T-helper 1 cell (primary cell): ENCODE results near the gene RAB4B.
"Not testable (repeated sequence)": the region's sequence is repeated elsewhere in the genome, so short reads cannot be mapped to it uniquely, and the experiment has no call there.

Experiments
- DNase-seq, 5 donors: peaks; one replicate each; pipeline ENCODE4 v3.0.0-alpha.2; 2012 to 2020

Gene RAB4B

DNA sequence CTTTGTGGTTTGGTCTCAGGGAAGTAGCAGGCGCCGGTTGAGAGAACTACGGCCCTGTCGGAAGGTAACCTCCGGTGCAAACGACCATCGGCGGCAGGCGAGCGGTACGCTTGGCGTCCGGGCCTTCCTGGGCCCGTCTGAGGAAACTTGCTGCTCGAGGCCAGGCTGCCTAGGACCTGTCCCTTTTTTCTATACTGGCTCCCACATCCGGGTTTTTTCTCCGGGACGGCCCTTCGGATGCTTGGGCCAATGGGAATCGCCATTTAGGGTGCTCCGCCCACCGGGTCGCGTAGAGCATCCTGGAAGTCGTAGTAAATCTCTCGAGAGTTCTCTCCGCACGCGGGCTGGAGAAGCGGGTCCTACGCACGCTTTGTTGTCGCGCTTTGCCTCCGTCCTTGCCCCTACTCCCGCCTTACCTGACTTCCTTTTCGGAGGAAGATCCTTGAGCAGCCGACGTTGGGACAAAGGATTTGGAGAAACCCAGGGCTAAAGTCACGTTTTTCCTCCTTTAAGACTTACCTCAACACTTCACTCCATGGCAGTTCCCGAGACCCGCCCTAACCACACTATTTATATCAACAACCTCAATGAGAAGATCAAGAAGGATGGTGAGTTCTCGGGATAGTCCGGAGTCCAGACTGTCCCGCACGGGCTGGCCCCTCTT, 27.0 kb upstream of the RAB4B start, which contains the start of gene SNRPA:
TSS of gene SNRPA (plus strand) at position 330 of the 664 bp plus-strand sequence. CDS start at position 536, 206 bp downstream.
- peak; percentile 90 to 97 (median 94) for DNase-seq

DNA sequence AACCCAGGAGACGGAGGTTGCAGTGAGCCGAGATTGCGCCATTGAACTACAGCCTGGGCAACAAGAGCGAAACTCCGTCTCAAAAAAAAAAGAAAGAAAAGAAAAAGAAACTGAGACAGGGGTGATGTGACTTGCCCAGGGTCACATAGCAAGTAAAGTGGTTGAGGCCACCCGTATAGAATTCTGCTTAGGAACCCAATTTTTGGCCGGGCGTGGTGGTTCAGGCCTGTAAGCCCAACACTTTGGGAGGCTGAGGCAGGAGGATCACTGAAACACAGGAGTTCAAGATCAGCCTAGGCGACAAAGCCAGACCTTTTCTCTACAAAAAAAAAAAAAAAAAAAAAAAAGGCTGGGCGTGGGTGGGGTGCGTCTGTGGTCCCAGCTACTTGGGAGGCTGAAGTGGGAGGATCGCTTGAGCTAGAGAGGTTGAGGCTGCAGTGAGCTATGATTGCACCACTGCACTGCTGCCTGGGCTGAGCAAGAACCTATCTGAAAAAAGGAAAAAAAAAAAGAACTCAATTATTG, 25.7 kb upstream of the RAB4B start:
- DNase-seq, result peak in 1 of 5 donors; percentile 31

DNA sequence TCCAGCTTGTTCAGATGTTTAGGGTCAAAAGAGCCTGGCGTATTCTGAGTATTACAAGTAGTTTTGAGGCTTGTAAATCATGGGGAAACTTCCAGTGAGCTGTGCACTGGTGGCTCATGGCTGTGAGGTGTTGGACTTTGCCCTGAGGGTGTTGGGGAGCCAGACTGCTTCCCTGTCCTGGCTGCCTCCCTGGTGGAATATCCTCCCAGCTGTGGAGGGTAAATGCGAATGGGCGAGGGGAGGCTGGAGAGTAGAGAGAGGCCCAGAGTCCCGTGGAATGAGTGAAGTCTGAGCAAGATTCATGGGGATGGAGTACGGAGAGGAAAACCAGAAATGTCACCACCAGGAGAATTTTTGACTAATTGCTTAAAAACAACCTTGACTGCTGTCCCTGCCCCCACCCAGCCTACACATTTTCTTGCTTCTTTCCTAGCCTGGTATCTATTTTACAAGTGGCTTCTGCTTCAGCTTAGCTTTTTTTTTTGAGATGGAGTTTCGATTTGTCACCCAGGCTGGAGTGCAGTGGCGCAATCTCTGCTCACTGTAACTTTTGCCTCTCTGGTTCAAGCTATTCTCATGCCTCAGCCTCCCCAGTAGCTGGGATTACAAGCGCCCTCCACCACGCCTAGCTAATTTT, 23.3 kb upstream of the RAB4B start:
- DNase-seq, result peak in 1 of 5 donors; percentile 68

DNA sequence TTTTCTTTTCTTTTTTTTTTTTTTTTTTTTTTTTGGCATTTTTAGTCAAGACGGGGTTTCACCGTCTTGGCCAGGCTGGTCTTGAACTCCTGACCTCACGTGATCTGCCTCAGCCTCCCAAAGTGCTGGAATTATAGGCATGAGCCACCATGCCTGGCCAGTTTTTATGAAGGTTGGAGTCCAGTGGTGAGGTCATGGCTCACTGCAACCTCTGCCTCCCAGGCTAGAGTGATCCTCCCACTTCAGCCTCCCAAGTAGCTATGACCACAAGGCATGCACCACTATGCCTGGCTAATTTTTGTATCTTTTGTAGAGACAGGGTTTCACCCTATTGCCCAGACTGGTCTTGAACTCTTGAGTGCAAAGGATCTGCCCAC, 22.8 kb upstream of the RAB4B start:
- no peak for DNase-seq

DNA sequence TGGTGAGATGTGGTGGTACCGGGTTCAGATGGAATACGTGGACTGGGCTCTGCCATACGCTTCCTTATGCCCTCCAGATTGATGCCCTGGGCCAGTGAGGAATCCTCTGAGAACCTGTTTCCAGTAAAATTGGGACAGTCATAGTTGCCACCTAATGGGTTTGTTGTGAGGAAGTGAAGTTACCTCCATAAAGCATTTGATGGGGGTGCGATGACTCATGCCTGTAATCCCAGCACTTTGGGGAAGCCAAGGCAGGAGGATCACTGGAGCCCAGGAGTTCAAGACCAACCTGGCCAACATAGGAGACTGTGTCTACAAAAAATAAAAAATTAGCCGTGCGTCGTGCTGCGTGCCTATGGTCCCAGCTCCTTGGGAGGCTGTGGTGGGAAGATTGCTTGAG, 22.3 kb upstream of the RAB4B start:
- DNase-seq, result no peak

DNA sequence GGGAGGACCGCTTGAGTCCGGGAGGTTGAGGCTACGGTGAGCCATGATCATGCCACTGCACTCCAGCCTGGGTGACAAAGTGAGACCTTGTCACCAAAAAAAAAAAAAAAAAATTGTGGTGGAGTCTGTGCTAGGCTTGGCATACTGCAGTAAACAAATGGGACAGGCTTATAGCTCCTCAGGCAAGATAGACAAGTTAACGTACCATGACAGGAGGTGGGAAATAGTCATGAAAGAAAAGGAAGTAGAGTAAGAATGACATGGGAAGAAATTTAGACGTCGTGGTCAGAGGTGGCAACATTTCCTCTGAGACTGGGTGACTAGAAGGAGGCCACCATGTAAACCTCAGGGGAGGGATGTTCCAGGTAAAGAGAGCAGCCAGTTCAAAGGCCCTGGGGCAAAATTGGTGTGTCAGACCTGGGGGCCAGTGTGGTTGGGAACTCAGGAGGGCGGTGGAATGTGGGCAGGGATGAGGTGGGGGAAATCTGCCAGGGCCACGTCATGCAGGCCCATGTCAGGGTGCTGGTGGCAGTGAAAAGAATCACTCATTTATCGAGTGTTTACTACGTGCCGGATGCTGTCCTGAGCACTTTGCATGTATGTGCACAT, 21.4 kb upstream of the RAB4B start:
- peak in 1 of 5 donors; percentile 19 for DNase-seq

DNA sequence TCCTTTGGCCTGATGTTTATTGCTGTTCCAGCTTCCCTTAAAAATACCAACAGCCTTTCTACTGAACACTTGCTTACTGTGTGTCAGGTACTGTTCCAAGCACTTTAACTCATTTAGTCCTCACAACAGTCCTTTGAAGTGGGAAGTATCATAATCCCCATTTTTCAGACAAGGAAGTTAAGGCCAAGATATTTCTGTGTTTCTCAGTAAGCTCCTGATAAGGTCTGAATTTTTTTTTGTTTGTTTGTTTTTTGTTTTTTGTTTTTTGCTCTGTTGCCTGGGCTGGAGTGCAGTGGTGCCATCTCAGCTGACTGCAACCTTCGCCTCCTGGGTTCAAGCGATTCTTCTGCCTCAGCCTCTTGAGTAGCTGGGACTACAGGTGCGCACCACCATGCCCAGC, 19.6 kb upstream of the RAB4B start:
- no peak for DNase-seq

DNA sequence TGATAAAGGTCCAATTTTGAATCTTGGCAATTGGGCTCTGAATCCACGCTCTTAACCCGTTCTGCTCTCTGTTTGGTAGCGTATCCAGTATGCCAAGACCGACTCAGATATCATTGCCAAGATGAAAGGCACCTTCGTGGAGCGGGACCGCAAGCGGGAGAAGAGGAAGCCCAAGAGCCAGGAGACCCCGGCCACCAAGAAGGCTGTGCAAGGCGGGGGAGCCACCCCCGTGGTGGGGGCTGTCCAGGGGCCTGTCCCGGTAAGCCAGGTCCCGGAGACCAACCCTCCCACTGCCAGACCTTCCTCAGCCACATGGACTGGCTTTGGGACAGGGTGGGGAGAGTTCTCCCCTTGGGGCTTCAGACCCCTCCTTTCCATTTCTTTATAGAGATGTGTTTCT, 18.7 kb upstream of the RAB4B start:
- no peak for DNase-seq

DNA sequence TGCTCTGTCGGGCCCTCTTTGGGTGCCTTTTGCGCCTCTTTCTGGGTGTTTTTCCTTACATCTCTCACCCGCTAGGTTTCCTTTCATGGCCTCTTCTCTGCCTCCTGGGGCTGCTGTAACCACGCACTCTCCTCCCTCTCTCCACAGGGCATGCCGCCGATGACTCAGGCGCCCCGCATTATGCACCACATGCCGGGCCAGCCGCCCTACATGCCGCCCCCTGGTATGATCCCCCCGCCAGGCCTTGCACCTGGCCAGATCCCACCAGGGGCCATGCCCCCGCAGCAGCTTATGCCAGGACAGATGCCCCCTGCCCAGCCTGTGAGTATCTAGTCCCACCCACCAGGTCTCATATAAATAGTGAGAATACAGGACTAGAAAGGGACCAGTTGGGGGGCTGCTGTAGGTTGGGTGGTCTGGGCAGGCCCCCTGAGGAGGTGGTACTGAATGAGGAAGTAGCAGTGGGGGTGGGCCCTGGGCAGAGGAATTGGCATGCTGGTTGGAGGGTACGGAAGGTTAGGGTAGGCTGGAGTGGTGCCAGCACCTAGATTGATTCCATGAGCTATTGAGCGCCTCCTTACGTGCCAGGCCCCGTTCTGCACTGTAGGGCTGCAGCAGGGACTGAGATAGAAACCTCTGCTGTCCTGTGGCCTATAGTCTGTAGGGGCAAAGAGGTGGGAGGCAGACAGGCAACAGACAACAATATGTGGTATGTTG, 15.1 kb upstream of the RAB4B start:
- no peak for DNase-seq

DNA sequence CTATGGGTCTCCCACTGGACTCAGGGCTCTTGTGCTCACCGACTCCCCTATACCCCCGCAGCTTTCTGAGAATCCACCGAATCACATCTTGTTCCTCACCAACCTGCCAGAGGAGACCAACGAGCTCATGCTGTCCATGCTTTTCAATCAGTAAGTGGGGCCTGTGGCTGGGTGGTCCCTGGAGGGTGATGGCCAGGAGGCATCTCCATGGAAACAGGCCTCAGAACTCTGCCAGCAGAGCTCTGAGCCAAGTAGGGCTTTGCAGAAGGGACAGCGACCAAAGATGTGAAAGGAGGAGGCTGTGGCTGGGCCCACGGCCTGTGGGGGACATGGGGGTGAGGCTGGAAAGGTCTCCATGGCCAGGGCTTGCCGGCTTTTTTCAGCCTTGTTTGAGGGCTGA, 14.5 kb upstream of the RAB4B start:
- no peak for DNase-seq

DNA sequence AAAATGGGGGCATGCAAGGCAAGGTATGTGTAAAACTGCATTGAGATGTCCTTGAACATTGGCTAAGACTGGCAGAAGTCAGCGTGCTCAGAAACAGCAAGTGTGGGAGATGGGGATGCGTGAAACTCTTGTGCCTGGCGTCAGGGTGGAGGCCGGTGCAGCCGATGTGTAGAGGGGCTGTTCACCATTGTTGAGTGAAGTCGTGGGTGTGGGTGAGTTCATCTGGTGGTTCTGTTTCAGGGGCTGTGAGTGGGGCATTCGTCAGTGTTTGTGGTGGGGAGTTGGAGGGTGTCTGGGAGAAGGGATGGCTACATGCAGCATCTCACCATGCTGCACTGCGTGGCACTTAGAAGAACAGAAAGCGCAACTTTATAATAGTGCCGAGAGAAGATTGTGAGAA, 14.1 kb upstream of the RAB4B start:
- DNase-seq, result no peak

DNA sequence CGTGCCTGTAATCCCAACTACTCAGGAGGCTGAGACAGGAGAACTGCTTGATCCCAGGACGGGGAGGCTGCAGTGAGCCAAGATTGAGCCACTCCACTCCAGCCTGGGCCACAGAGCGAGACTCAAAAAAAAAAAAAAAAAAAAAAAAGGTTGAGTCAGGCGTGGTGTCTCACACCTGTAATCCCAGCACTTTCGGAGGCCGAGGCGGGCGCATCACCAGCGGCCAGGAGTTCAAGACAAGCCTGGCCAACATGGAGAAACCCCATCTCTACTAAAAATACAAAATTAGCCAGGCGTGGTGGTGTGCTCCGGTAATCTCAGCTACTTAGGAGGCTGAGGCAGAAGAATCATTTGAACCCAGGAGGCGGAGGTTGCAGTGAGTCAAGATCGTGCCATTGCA, 11.7 kb upstream of the RAB4B start:
- DNase-seq, result not testable (repeated sequence)

DNA sequence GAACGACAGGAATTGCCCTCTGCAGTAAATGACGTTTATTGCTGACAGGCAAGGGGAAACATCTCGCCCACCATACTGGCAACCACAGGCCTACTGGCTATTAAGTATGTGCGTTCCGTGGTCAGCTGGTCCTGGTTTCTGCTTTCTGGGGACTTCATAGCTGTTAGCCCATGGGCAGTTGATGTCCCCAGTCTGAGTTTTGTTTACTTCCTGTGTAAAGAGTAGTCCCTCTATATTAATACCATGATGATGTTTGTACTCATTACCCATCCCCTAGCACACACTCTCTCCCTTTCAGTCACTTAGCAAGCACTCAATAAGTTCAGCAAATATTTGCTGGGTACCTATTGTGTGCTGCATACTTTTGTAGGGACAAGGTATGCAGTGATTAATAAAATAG, 9.2 kb upstream of the RAB4B start:
- no peak for DNase-seq

DNA sequence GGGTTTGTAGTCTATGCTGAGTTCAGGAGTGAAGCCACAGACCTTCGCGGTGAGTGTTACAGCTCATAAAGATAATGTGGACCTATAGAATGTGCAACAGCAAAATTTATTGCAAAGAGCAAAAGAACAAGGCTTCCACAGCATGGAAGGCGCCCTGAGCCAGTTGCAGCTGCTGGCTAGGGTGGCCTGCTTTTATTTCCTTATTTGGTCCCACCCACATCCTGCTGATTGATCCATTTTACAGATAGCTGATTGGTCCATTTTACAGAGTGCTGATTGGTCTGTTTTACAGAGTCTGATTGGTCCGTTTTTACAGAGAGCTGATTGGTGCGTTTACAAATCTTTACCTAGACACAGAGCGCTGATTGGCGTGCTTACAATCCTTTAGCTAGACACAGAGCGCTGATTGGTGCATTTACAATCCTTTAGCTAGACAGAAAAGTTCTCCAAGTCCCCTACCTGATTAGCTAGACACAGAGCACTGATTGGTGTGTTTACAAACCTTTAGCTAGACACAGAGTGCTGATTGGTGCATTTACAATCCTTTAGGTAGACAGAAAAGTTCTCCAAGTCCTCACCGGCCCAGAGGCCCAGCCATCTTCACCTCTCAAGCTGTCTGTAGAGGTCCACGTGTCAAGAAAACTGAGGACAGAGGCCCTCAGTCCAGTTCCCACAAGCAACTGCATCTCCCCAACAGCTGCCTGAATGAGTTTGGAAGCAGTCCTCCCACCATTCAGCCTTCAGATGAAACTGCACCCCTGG, 6.8 kb upstream of the RAB4B start:
- peak in 1 of 5 donors; percentile 40 for DNase-seq

DNA sequence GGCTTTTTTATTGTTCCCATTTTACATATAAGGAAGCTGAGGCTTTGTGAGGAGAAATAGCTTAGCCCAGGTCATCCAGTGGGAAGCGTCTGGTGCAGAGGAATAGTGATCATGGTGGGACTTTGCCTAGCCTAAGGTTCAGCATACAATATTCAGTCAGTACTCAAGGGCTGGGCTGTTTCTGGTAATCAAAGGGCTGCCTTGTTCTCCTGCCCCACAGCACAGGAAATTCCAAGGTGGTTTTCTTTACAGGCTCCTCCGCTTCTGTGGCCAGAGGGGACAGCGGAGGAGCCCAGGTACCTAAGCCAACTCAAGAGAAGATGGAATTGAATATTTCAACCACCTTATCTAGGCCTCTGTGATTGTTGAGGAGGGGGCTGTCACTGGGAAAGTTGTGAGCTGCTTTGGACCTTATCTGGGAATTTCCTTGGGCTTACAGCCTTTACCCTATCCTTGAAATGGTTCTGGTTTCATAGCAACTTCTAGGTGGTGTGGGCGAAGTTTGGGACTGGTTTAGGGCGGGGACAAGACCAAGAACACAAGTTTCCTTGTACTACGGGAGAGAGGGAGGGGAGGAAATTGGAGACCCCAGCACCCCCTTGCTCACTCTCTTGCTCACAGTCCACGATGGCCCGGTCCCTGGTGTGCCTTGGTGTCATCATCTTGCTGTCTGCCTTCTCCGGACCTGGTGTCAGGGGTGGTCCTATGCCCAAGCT, 3.0 kb upstream of the RAB4B start, which contains the start of gene MIA:
TSS of gene MIA (plus strand) at position 606 of the 716 bp plus-strand sequence. CDS start at position 628, 22 bp downstream.
- DNase-seq, result no peak

DNA sequence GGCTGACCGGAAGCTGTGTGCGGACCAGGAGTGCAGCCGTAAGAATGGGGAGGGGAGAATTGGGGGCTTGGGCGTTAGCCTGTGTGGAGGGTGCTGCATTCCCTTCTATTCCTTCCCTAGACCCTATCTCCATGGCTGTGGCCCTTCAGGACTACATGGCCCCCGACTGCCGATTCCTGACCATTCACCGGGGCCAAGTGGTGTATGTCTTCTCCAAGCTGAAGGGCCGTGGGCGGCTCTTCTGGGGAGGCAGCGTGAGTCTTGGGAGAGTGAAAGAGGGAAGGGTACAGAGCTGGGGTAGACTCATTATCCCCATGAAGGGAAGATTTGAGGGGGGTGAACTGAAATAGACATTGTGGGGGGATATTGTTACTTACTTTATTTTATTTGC, 2.4 kb upstream of the RAB4B start:
- DNase-seq, result no peak

DNA sequence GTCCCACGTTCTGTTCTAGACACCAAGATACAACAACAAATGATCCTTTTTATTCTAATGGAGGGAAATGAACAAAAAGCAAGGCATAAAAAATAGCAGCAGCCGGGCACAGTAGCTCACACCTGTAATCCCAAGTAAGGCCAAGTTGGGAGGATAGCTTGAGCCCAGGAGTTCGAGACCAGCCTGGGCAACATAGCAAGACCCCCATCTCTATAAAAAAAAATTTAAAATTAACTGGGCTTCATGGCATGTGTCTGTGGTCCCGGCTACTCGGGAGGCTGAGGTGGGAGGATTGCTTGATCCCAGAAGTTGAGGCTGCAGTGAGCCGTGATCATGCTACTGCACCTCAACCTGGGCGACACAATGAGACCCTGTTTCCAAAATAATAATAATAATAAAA, 1.7 kb upstream of the RAB4B start:
- DNase-seq, result no peak

DNA sequence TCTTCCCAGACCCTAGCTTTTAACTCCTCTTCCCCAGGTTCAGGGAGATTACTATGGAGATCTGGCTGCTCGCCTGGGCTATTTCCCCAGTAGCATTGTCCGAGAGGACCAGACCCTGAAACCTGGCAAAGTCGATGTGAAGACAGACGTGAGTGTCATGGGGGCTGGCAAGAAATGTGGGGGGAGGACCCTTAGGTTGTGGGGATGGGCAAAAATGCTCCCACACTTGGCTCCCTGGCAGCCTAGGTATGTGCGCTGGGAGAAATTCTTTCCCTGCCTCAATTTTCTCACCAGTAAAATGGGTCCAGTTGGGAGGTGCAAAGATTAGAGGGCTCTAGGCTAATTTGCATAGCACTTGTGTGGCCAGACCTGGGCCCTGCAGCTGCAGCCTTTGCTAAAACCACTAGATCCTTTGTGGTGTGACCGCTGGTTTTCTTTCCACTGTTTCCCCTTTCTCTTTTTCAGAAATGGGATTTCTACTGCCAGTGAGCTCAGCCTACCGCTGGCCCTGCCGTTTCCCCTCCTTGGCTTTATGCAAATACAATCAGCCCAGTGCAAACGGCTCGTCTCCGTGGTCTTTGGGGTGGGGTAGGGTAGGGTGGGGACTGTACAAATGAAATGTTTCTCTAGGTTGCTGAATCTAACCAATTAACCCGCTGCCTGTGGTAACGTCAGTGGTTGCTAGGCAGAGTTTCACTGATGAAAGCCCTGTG, 959 bp upstream of the RAB4B start:
- peak; percentile 60 to 96 (median 82) for DNase-seq

DNA sequence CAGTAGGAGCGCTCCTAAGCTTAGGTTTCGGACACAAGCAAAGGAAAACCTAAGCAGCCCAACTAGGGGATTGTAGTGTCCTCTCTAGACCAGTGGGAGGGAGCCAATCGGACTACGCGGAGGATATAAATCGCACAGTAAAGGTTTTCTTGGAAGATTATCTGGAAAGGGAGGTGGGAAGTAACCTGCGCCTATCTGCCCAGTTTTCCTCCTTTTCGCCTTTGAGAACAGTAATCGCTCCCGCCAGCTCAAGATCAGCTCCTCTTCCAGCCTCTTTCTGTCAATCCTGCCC, 456 bp upstream of the RAB4B start:
- DNase-seq, result no peak

DNA sequence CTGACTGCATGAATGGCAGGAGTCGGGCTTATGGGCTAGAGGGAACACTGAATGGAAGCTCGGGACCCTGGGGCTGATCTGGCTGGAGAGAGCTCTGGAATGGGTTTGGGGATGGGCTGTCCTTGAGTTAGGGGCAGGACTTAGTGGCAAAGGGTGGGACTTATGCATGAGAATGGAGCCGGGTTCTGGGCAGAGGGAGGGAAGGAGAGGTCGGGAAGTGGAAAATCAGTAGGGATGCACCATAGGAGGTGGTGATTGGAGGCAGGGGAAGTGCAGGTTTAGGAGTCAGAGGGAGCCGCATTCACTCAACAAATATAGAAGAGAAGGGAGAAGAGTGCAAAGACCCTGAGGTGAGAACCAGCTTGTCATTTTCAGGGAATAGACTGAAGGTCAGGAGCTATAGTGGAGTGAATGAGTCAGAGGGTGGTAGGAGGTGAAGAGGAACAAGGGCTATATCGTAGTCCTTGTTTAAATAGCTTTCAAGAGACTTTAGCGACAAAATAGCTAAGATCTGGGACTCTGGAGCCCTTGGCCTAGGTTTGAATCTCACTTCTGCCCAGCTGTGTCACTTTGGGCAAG, 748 bp downstream of the RAB4B start:
- no peak for DNase-seq

DNA sequence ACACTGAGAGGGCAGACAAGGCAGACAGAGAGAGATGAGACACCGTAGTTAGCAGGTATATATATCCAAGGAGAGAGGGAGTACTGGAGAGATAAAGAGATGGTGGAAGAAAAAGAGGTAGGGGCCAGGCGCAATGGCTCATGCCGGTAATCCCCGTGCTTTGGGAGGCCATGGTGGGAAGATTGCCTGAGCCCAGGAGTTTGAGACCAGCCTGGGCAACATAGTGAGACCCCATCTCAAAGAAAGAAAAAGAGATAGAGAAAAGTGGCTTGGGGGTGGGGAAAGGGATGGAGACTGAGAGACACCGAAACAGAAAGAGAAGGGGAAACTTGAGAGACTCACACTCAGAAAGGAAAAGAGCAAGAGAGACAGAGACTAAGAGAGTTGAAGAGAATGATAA, 2.5 kb downstream of the RAB4B start:
- DNase-seq, result no peak
